Smooth muscle cell (in vitro differentiated cells): ENCODE results near the gene IDH3G. TPM values are rescaled to one million over a fixed set of nuclear protein-coding genes. Genes with fewer than 3 reads are reported as not detected.

Source experiments
- DNase-seq: peaks from one replicate; lab custom pipeline; 2025; ENCODE audit not compliant: unreplicated experiment; lab: John Stamatoyannopoulos, UW
- H2AFZ ChIP-seq: fragments of 200-600 bp; sonication (generic); 2 replicates; pipeline ENCODE4 v1.6.0; 2016; ENCODE audit warnings: antibody characterized with exemption, low read depth, mild to moderate bottlenecking
- H3F3A ChIP-seq: fragments of 200-600 bp; sonication (generic); 2 replicates; pipeline ENCODE4 v1.6.0; 2017; ENCODE audit warnings: antibody characterized with exemption, low read depth
- H3K27ac ChIP-seq: fragments of 200-600 bp; sonication (generic); 2 replicates; pipeline ENCODE4 v1.5.1; 2016; ENCODE audit warnings: low read depth, mild to moderate bottlenecking
- H3K27me3 ChIP-seq: fragments of 200-600 bp; sonication (generic); 2 replicates; pipeline ENCODE4 v1.6.1; 2016; ENCODE audit warnings: low read depth, mild to moderate bottlenecking
- H3K36me3 ChIP-seq: fragments of 200-600 bp; sonication (generic); 2 replicates; pipeline ENCODE4 v1.5.1; 2016; ENCODE audit warnings: low read depth
- H3K4me1 ChIP-seq: fragments of 200-600 bp; sonication (generic); 2 replicates; pipeline ENCODE4 v1.5.1; 2016; ENCODE audit warnings: low read depth
- H3K4me2 ChIP-seq: fragments of 200-600 bp; sonication (generic); 2 replicates; pipeline ENCODE4 v1.6.0; 2016; ENCODE audit warnings: mild to moderate bottlenecking
- H3K4me3 ChIP-seq: fragments of 200-600 bp; sonication (generic); 2 replicates; pipeline ENCODE4 v1.5.1; 2016; ENCODE audit warnings: mild to moderate bottlenecking
- H3K79me2 ChIP-seq: fragments of 200-600 bp; sonication (generic); 2 replicates; pipeline ENCODE4 v1.6.0; 2016; ENCODE audit warnings: low read depth, mild to moderate bottlenecking
- H3K9ac ChIP-seq: fragments of 200-600 bp; sonication (generic); 2 replicates; pipeline ENCODE4 v1.6.0; 2016; ENCODE audit warnings: low read depth
- H3K9me3 ChIP-seq: fragments of 200-600 bp; sonication (generic); replicated peaks from 2 replicates; pipeline ENCODE4 v1.5.1; 2016; ENCODE audit warnings: low read depth
- H4K20me1 ChIP-seq: fragments of 200-600 bp; sonication (generic); 2 replicates; pipeline ENCODE4 v1.6.0; 2016; ENCODE audit warnings: low read depth
- CTCF ChIP-seq: fragments of 200-600 bp; sonication (generic); IDR thresholded peaks from 2 replicates; pipeline ENCODE4 v1.5.1; 2017; ENCODE audit warnings: borderline replicate concordance, mild to moderate bottlenecking, antibody characterized with exemption; ENCODE audit not compliant: insufficient read depth, poor library complexity, severe bottlenecking
- WGBS: methylation state at CpG from one replicate; pipeline ENCODE4 v1.1.7; 2016; ENCODE audit warnings: low lambda C conversion rate; 5-methylcytosine and 5-hydroxymethylcytosine counted together
- polyA plus RNA-seq: library from polyadenylated mRNA; unstranded; fragments of >200 nt; fragmentation: Nextera tagmentation; extraction: Ambion mirVana; gene quantifications from 2 replicates; pipeline ENCODE4 v1.2.1, GENCODE V29; 2016
- total RNA-seq: library from RNA; depleted of rRNA; stranded (reverse); fragments of >200 nt; gene quantifications from 2 replicates; pipeline ENCODE4 v1.2.3, GENCODE V29; 2014

The IDH3G gene
- total and polyA plus RNA-seq, 2 experiments from 2014 or later, result 86.0 to 88.9 TPM

- no peak overlapping the region for H3K27ac ChIP-seq
- no peaks in the 10 kb centered on the region for H4K20me1 ChIP-seq
- H3K4me2 ChIP-seq, result no peak overlapping the region
- H3K27me3 ChIP-seq, result no peaks in the 10 kb centered on the region
- no peaks in the 10 kb centered on the region for H3K4me1 ChIP-seq
- H2AFZ ChIP-seq, result no peak overlapping the region
- no peak overlapping the region for H3K9ac ChIP-seq
- H3K79me2 ChIP-seq, result no peaks in the 10 kb centered on the region
- H3F3A ChIP-seq, result no peaks in the 10 kb centered on the region
- WGBS, result 92% methylated on average over 18 of the region's 18 CpGs
- H3K4me3 ChIP-seq, result no peak overlapping the region
- no peaks in the 10 kb centered on the region for H3K36me3 ChIP-seq
- TF ChIP-seq CTCF, result no peak
- DNase-seq, result no peak
- no peaks in the 10 kb centered on the region for H3K9me3 ChIP-seq
These were observed 14.1 kb downstream of the IDH3G start for GRCh38 chrX:153779891-153780677.

GRCh38 chrX:153778684-153779101 lies 15.5 kb downstream of the IDH3G start:
- no peaks in the 10 kb centered on the region for H3F3A ChIP-seq
- H3K79me2 ChIP-seq, result no peaks in the 10 kb centered on the region
- H3K9ac ChIP-seq, result no peak overlapping the region
- 96% methylated on average over 15 of the region's 16 CpGs for WGBS
- no peaks in the 10 kb centered on the region for H3K9me3 ChIP-seq
- no peak overlapping the region for H3K27ac ChIP-seq
- no peaks in the 10 kb centered on the region for H3K4me1 ChIP-seq
- H3K27me3 ChIP-seq, result no peaks in the 10 kb centered on the region
- no peak overlapping the region for H3K4me2 ChIP-seq
- DNase-seq, result no peak
- no peak for TF ChIP-seq CTCF
- H3K36me3 ChIP-seq, result no peaks in the 10 kb centered on the region
- no peak overlapping the region for H3K4me3 ChIP-seq
- no peaks in the 10 kb centered on the region for H4K20me1 ChIP-seq
- no peak overlapping the region for H2AFZ ChIP-seq

GRCh38 chrX:153778181-153778580 lies 16.0 kb downstream of the IDH3G start:
- DNase-seq, result no peak
- WGBS, result 91% methylated on average over 17 of the region's 17 CpGs
- Histone ChIP-seq H3K4me3 (no peak overlapping the region), H3K27me3 (no peaks in the 10 kb centered on the region), H3K4me1 (no peaks in the 10 kb centered on the region), H3K79me2 (no peaks in the 10 kb centered on the region), H3K27ac (no peak overlapping the region), H4K20me1 (no peaks in the 10 kb centered on the region), H2AFZ (no peak overlapping the region), H3F3A (no peaks in the 10 kb centered on the region), H3K9ac (no peak overlapping the region), H3K4me2 (no peak overlapping the region), H3K36me3 (no peaks in the 10 kb centered on the region), H3K9me3 (no peaks in the 10 kb centered on the region)
- TF ChIP-seq CTCF, result no peak
